Calu3 (cell line): ENCODE data around the gene CCDC141. TPM values are rescaled to one million over a fixed set of nuclear protein-coding genes. Genes with fewer than 3 reads are reported as not detected.

Source experiments
- BruUV-seq: library from RNA; stranded (reverse); fragments of 400-500 nt; replicated peaks from 2 replicates; lab custom pipeline; 2021; lab: Mats Ljungman, UMichigan
- CTCF ChIA-PET: fragments of 300-600 bp; sonication (Branson Sonifier 250); formaldehyde crosslinking; loops from one replicate; lab custom pipeline; 2022; ENCODE audit warnings: antibody characterized with exemption; lab: Charles Lee
- DNase-seq: peaks from one replicate; pipeline ENCODE4 v3.0.0; 2022
- H3K27ac Mint-ChIP-seq: one replicate; pipeline ENCODE4 v1.8.0; 2022; ENCODE audit warnings: mixed read lengths; ENCODE audit not compliant: unreplicated experiment
- H3K27me3 Mint-ChIP-seq: one replicate; pipeline ENCODE4 v1.8.0; 2022; ENCODE audit warnings: mixed read lengths; ENCODE audit not compliant: unreplicated experiment
- H3K36me3 Mint-ChIP-seq: one replicate; pipeline ENCODE4 v1.8.0; 2022; ENCODE audit warnings: mild to moderate bottlenecking, moderate library complexity, mixed read lengths; ENCODE audit not compliant: insufficient read depth, unreplicated experiment
- H3K4me1 Mint-ChIP-seq: one replicate; pipeline ENCODE4 v1.8.0; 2022; ENCODE audit warnings: mild to moderate bottlenecking, low read depth, mixed read lengths; ENCODE audit not compliant: unreplicated experiment
- H3K4me3 Mint-ChIP-seq: one replicate; pipeline ENCODE4 v1.8.0; 2022; ENCODE audit warnings: mild to moderate bottlenecking, low read depth, moderate library complexity, mixed read lengths; ENCODE audit not compliant: unreplicated experiment
- H3K9me3 Mint-ChIP-seq: one replicate; pipeline ENCODE4 v1.8.0; 2022; ENCODE audit warnings: low read depth, mixed read lengths; ENCODE audit not compliant: unreplicated experiment
- intact Hi-C: fragments of 100-400 bp; cut with micrococcal nuclease; formaldehyde crosslinking; loops from one replicate; pipeline ENCODE4 v1.10.0; 2022; ENCODE audit not compliant: unreplicated experiment
- total RNA-seq: library from RNA; stranded (reverse); gene quantifications from 2 replicates; pipeline ENCODE4 v1.2.3, GENCODE V29; 2022
- TF ChIP-seq, protein P1 (sequence below): fragments of 200-600 bp; IDR thresholded peaks from one replicate; pipeline ENCODE4 v1.8.0; 2022; ENCODE audit warnings: antibody characterized with exemption; ENCODE audit not compliant: unreplicated experiment

The CCDC141 gene
- total RNA-seq, 1 experiment from 2014 or later: 0.07 TPM

DNA sequence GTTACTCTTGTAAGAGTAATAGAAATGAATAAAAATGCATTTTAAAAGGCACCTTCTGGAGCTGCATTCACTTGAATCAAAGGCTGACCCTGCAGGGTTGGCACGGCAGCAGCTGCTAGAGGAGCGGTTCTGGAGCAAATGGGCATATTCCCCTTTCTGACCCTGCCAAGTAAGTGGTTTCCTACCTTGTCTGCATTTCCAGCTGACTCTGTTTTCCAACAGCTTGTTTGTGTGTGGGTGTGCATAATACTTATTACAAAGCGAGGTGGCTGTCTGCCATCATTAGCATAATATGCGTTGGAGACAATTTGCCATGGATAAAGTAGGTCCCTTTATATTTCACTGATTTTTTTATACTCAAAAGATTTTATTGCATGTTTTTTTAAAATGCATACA lies 221.5 kb downstream of the CCDC141 start:
- intact Hi-C loops: no loop called here
- H3K4me3 Mint-ChIP-seq: no peak overlapping the region
- CTCF ChIA-PET: no interaction called here
- TF ChIP-seq, protein P1, sequence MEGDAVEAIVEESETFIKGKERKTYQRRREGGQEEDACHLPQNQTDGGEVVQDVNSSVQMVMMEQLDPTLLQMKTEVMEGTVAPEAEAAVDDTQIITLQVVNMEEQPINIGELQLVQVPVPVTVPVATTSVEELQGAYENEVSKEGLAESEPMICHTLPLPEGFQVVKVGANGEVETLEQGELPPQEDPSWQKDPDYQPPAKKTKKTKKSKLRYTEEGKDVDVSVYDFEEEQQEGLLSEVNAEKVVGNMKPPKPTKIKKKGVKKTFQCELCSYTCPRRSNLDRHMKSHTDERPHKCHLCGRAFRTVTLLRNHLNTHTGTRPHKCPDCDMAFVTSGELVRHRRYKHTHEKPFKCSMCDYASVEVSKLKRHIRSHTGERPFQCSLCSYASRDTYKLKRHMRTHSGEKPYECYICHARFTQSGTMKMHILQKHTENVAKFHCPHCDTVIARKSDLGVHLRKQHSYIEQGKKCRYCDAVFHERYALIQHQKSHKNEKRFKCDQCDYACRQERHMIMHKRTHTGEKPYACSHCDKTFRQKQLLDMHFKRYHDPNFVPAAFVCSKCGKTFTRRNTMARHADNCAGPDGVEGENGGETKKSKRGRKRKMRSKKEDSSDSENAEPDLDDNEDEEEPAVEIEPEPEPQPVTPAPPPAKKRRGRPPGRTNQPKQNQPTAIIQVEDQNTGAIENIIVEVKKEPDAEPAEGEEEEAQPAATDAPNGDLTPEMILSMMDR: no peak
- DNase-seq: no peak
- no peak overlapping the region for H3K27ac Mint-ChIP-seq
- H3K36me3 Mint-ChIP-seq: no peaks in the 10 kb centered on the region
- no peaks in the 10 kb centered on the region for H3K9me3 Mint-ChIP-seq
- peaks cover 24% of the 10 kb centered on the region for H3K4me1 Mint-ChIP-seq
- no TSS peak for BruUV-seq
- no peaks in the 10 kb centered on the region for H3K27me3 Mint-ChIP-seq

DNA sequence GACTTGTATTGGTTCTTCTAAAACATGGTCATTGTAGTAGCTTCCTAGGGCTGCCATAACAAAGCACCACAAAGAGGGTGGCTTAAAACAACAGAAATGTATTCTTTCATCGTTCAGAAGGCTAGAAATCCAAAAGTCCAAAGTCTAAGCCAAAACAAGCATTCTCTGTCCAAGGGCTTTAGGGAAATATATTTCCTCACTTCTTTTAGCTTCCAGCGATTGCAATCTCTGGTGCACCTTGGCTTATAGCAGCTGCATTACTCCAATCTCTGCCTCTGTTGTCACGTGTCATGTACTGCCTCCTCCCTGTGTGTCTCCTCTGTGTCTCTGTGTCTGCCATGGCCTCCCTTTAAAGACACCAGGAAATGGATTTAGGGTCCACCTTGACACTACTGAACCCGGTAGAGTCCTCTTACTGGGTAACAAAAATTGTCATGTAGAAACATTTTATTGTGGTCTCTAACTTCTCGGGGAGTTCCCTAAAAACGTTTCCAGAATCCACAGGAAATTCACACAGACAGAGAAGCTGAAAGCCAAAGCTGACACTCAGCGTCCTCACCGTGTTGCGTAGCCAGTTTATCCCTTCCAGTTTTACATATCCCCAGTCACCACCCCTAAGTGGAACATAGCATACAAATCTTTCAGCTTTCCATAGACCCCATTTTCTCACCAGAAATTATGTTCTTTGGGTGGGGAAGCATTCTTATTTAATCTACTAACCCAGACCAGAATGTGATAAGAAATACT lies 222.0 kb downstream of the CCDC141 start:
- BruUV-seq: no TSS peak
- intact Hi-C loops: loop anchor here (2.0 kb wide), 1 partner anchor 47 kb away; no protein-coding TSS in a partner anchor
- no peak for DNase-seq
- CTCF ChIA-PET: no interaction called here
- TF ChIP-seq, protein P1: no peak
- Mint-ChIP-seq H3K4me1 (peaks cover 24% of the 10 kb centered on the region), H3K36me3 (no peaks in the 10 kb centered on the region), H3K9me3 (no peaks in the 10 kb centered on the region), H3K27me3 (no peaks in the 10 kb centered on the region), H3K27ac (no peak overlapping the region), H3K4me3 (no peak overlapping the region)

DNA sequence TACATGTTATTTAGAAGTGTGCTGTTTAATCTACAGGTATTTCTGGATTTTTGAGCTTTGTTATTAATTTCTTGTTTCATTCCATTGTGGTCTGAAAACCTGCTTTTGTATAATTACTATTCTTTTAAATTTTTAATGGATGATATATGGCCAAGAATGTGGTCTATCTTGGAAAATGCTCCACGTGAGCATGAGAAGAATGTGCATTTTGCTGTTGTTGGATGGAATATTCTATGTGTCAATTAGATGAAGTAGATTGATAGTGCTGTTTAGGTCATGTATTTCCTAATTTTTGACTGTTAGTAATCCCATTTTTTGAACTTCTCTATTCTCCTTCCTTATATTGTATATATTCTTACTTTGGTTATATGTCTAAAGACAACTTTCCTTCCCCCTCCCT lies 222.8 kb downstream of the CCDC141 start:
- Mint-ChIP-seq H3K27ac (no peak overlapping the region), H3K4me3 (no peak overlapping the region), H3K4me1 (peaks cover 24% of the 10 kb centered on the region), H3K9me3 (no peaks in the 10 kb centered on the region), H3K36me3 (no peaks in the 10 kb centered on the region), H3K27me3 (no peaks in the 10 kb centered on the region)
- intact Hi-C loops: loop anchor here (2.0 kb wide), 1 partner anchor 48 kb away; no protein-coding TSS in a partner anchor
- no TSS peak for BruUV-seq
- TF ChIP-seq, protein P1: no peak
- CTCF ChIA-PET: interaction anchor here (0.6 kb wide), 1 partner anchor 51 kb away, joined by 3 read pairs; no protein-coding TSS in a partner anchor
- DNase-seq: no peak

DNA sequence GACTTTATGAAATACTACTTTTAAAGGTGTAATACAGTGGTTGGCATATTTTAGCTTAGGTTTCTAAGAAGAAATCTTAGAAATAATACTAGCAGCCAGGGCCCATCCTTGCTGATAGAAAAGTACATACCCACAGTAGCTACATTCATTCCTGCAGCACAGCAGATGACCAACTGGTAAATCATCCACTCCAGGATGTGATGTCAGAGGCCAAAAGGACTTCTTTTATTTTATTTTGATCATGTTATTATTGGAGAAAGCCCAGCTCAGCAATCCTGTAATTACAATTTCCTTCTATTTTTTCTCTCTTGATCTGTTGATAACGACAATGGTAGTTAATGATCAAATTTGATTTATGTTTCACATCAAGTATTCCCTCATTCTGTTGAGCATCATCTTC lies 224.8 kb downstream of the CCDC141 start:
- H3K4me3 Mint-ChIP-seq: no peak overlapping the region
- TF ChIP-seq, protein P1: no peak
- H3K4me1 Mint-ChIP-seq: peaks cover 19% of the 10 kb centered on the region
- BruUV-seq: no TSS peak
- CTCF ChIA-PET: no interaction called here
- H3K9me3 Mint-ChIP-seq: no peaks in the 10 kb centered on the region
- intact Hi-C loops: no loop called here
- no peak for DNase-seq
- H3K36me3 Mint-ChIP-seq: no peaks in the 10 kb centered on the region
- no peak overlapping the region for H3K27ac Mint-ChIP-seq
- H3K27me3 Mint-ChIP-seq: no peaks in the 10 kb centered on the region
